H1 (cell line): ENCODE data around the gene FADD.

Experiments
- CTCF ChIP-seq, 3 experiments: IDR thresholded peaks; 1 replicate in 2 of 3; 2 replicates in 1 of 3; pipeline versions ENCODE4 v1.5.1 to v1.6.1; 2011; ENCODE audit warnings: low read length in 3 of 3, mild to moderate bottlenecking in 3 of 3, inconsistent platforms in 2 of 3, low read depth in 1 of 3, moderate library complexity in 1 of 3; ENCODE audit not compliant: insufficient read depth in 1 of 3; ENCODE audit errors: control extremely low read depth in 1 of 3
- EP300 ChIP-seq, 2 experiments: IDR thresholded peaks; 1 replicate in 1 of 2; 2 replicates in 1 of 2; pipeline ENCODE4 v1.6.1; 2011 to 2012; ENCODE audit warnings: low read depth in 2 of 2, low read length in 2 of 2, mild to moderate bottlenecking in 2 of 2, borderline replicate concordance in 1 of 2, inconsistent platforms in 1 of 2, moderate library complexity in 1 of 2
- EZH2 ChIP-seq: fragments of 200-600 bp; sonication (generic); IDR thresholded peaks from 2 replicates; pipeline ENCODE4 v1.7.1; 2012; ENCODE audit warnings: low read depth, mild to moderate bottlenecking, moderate library complexity, low read length, inconsistent platforms; ENCODE audit not compliant: severe bottlenecking
- JUND ChIP-seq: IDR thresholded peaks from 2 replicates; pipeline ENCODE4 v1.6.1; 2011; ENCODE audit warnings: mild to moderate bottlenecking, improper control_type of control experiment, low read length
- KDM1A ChIP-seq: fragments of 200-600, 300-600 bp; sonication (generic); IDR thresholded peaks from 2 replicates; pipeline ENCODE4 v1.7.1; 2016; ENCODE audit warnings: mild to moderate bottlenecking, low read length, borderline replicate concordance
- POLR2AphosphoS5 ChIP-seq: IDR thresholded peaks from 2 replicates; pipeline ENCODE4 v1.6.1; 2011; ENCODE audit warnings: low read depth, low read length
- RAD21 ChIP-seq, 2 experiments: IDR thresholded peaks in 1 of 2; conservative IDR thresholded peaks in 1 of 2; 2 replicates each; pipeline ENCODE4 v1.6.1; 2011; ENCODE audit warnings: low read depth in 2 of 2, low read length in 2 of 2, improper control_type of control experiment in 1 of 2, inconsistent platforms in 1 of 2, mild to moderate bottlenecking in 1 of 2, moderate library complexity in 1 of 2
- RFX5 ChIP-seq: IDR thresholded peaks from 2 replicates; pipeline ENCODE4 v1.6.1; 2011; ENCODE audit warnings: low read depth, low read length, improper control_type of control experiment, borderline replicate concordance
- TBP ChIP-seq: IDR thresholded peaks from 2 replicates; pipeline ENCODE4 v1.6.1; 2011; ENCODE audit warnings: low read depth, low read length, improper control_type of control experiment
- YY1 ChIP-seq: IDR thresholded peaks from 2 replicates; pipeline ENCODE4 v1.6.1; 2011; ENCODE audit warnings: low read depth, mild to moderate bottlenecking, low read length

DNA sequence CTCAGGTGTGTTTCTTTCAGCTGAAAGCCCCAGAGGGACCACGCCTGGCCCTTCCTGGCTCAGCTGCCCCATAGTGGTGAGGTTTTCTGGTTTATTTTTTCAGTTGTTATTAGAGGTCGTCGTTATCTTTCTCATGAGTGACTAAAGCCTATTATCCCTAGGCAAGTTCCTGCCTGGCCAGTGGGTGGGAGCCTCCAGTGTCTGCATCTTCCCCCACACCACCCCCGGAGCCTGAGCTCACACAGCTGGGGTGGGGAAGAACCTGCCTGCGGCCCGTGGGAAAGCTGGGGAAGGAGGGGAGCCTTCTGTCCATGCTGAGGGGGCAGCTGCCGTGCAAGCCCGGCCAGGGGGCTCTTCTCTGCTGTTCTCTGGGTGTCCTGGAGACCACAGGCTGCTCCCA lies 43.1 kb downstream of the FADD start:
- TF ChIP-seq EZH2 (no peak), CTCF (IDR thresholded peaks at IDR 0.05; ENCODE audit: control extremely low read depth in 1 of 3, insufficient read depth in 1 of 3, low read depth in 1 of 3, low read length in 3 of 3) (no peak), RFX5 (no peak), KDM1A (no peak), POLR2AphosphoS5 (no peak), JUND (no peak), YY1 (no peak), EP300 (IDR thresholded peaks at IDR 0.05; ENCODE audit: borderline replicate concordance in 1 of 2, low read depth in 2 of 2, low read length in 2 of 2) (no peak), TBP (no peak), RAD21 (IDR thresholded peaks at IDR 0.05 in 1 of 2, conservative IDR thresholded peaks at IDR 0.05 in 1 of 2; ENCODE audit: low read depth in 2 of 2, low read length in 2 of 2) (no peak)
